NOMO-1 (cell line): ENCODE measurements around the gene HMGB1.

Source experiments
- DNase-seq, 2 experiments: peaks; one replicate each; lab custom pipeline; 2025; ENCODE audit not compliant: unreplicated experiment in 2 of 2; lab: John Stamatoyannopoulos, UW

The HMGB1 gene

DNA sequence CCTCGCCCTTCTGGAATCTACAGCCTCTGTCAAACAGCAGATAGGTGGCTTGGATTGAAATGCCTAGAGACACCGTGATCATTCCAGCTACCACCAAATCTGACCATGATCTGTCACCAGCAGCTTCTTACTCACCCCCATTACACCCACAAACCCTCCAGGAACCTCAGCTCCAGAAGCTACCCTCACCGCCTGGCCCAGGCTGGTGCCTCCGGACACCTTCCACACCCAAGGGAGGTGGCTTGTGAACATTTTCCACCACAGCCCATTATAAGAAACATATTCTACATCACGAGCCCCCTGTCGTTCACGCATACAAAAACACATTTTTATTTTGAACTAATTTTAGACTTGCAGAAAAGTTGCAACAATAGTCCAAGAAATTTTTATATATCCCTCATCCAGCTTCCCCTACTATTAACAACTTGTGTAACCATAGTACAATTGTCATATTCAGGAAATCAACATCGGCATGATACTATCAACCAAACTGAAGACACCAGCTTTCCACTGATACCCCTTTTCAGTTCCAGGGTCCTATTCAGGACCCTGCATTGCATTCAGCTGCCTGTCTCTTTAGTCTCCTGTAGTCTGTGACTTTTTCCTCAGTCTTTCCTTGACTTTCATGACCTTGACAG is 58.8 kb downstream of the HMGB1 start:
- no peak for DNase-seq
